Ishikawa (cell line): ENCODE results near the gene BBS9.

Source experiments
- CEBPB ChIP-seq: IDR thresholded peaks from 2 replicates; pipeline ENCODE4 v1.6.1; 2012
- CREB1 ChIP-seq: IDR thresholded peaks from 2 replicates; pipeline ENCODE4 v1.6.1; 2012; ENCODE audit warnings: low read depth
- EGR1 ChIP-seq: IDR thresholded peaks from 2 replicates; pipeline ENCODE4 v1.6.1; 2012
- EP300 ChIP-seq: IDR thresholded peaks from 2 replicates; pipeline ENCODE4 v1.6.1; 2012; ENCODE audit warnings: borderline replicate concordance
- FOXM1 ChIP-seq: IDR thresholded peaks from 2 replicates; pipeline ENCODE4 v1.6.1; 2012; ENCODE audit warnings: low read depth, borderline replicate concordance
- NFIC ChIP-seq: IDR thresholded peaks from 2 replicates; pipeline ENCODE4 v1.6.1; 2012
- RAD21 ChIP-seq: IDR thresholded peaks from 2 replicates; pipeline ENCODE4 v1.6.1; 2012; ENCODE audit warnings: low read depth
- TAF1 ChIP-seq: IDR thresholded peaks from 2 replicates; pipeline ENCODE4 v1.6.1; 2012; ENCODE audit warnings: low read depth, mild to moderate bottlenecking
- TCF12 ChIP-seq: IDR thresholded peaks from 2 replicates; pipeline ENCODE4 v1.6.1; 2012; ENCODE audit warnings: low read depth
- TEAD4 ChIP-seq: IDR thresholded peaks from 2 replicates; pipeline ENCODE4 v1.6.1; 2012
- YY1 ChIP-seq: IDR thresholded peaks from 2 replicates; pipeline ENCODE4 v1.6.1; 2012; ENCODE audit warnings: low read depth
- ZBTB7A ChIP-seq: IDR thresholded peaks from 2 replicates; pipeline ENCODE4 v1.6.1; 2012; ENCODE audit warnings: low read depth
- TF ChIP-seq, protein P1 (sequence below): IDR thresholded peaks from 2 replicates; pipeline ENCODE4 v1.6.1; 2012
- TF ChIP-seq, protein P2 (sequence below): IDR thresholded peaks from 2 replicates; pipeline ENCODE4 v1.6.1; 2012
- TF ChIP-seq, protein P3 (sequence below): IDR thresholded peaks from 2 replicates; pipeline ENCODE4 v1.6.1; 2012; ENCODE audit warnings: low read depth, mild to moderate bottlenecking

BBS9 gene

DNA sequence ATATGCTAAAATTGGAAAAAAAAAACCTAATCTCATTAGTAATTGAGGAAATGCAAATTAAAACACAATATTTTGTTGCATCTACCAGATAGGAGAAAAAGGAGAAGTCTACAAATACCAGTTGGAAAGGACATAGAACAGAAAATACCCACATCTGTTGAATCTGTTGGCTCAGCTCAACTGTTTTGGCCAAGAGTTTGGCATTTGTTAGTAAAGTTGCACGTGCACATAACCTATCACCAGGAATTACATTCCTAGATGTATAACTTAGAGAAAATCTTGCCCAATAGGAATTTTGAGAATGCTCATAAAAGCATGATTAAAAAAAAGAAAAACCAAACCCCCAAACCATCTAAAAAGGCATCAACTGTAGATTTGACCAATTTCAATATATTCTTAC is 493.9 kb downstream of the BBS9 start:
- TF ChIP-seq EP300 (no peak), TEAD4 (no peak), CEBPB (no peak), YY1 (no peak)

DNA sequence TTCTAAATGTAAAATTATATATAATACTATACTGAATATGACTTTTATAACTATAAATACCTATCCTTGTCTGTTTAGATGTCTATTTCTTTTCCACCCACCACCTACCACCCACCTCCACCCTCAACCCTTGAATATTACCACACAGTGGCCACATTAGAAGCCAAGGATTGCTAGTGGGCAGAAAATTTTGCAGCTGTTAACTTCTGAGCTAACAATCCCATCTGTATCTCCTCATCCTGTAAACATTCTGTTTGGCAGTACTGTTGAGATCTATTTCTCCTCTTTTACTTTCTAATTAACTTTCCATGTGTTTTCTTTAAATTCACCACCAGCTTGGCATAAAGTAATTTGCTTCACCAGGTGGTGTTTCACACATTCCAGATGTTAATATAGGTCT is 494.9 kb downstream of the BBS9 start:
- no peak for TF ChIP-seq NFIC
- TF ChIP-seq TEAD4 = no peak
- TF ChIP-seq, protein P1, sequence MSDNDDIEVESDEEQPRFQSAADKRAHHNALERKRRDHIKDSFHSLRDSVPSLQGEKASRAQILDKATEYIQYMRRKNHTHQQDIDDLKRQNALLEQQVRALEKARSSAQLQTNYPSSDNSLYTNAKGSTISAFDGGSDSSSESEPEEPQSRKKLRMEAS = no peak
- TF ChIP-seq EGR1 = no peak
- no peak for TF ChIP-seq EP300
- TF ChIP-seq CREB1 = no peak
- TF ChIP-seq, protein P2, sequence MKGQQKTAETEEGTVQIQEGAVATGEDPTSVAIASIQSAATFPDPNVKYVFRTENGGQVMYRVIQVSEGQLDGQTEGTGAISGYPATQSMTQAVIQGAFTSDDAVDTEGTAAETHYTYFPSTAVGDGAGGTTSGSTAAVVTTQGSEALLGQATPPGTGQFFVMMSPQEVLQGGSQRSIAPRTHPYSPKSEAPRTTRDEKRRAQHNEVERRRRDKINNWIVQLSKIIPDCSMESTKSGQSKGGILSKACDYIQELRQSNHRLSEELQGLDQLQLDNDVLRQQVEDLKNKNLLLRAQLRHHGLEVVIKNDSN = no peak
- TF ChIP-seq, protein P3, sequence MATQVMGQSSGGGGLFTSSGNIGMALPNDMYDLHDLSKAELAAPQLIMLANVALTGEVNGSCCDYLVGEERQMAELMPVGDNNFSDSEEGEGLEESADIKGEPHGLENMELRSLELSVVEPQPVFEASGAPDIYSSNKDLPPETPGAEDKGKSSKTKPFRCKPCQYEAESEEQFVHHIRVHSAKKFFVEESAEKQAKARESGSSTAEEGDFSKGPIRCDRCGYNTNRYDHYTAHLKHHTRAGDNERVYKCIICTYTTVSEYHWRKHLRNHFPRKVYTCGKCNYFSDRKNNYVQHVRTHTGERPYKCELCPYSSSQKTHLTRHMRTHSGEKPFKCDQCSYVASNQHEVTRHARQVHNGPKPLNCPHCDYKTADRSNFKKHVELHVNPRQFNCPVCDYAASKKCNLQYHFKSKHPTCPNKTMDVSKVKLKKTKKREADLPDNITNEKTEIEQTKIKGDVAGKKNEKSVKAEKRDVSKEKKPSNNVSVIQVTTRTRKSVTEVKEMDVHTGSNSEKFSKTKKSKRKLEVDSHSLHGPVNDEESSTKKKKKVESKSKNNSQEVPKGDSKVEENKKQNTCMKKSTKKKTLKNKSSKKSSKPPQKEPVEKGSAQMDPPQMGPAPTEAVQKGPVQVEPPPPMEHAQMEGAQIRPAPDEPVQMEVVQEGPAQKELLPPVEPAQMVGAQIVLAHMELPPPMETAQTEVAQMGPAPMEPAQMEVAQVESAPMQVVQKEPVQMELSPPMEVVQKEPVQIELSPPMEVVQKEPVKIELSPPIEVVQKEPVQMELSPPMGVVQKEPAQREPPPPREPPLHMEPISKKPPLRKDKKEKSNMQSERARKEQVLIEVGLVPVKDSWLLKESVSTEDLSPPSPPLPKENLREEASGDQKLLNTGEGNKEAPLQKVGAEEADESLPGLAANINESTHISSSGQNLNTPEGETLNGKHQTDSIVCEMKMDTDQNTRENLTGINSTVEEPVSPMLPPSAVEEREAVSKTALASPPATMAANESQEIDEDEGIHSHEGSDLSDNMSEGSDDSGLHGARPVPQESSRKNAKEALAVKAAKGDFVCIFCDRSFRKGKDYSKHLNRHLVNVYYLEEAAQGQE = no peak
- TF ChIP-seq YY1 = no peak
- no peak for TF ChIP-seq TCF12
- TF ChIP-seq ZBTB7A = no peak
- no peak for TF ChIP-seq FOXM1
- TF ChIP-seq RAD21 = no peak
- no peak for TF ChIP-seq TAF1

DNA sequence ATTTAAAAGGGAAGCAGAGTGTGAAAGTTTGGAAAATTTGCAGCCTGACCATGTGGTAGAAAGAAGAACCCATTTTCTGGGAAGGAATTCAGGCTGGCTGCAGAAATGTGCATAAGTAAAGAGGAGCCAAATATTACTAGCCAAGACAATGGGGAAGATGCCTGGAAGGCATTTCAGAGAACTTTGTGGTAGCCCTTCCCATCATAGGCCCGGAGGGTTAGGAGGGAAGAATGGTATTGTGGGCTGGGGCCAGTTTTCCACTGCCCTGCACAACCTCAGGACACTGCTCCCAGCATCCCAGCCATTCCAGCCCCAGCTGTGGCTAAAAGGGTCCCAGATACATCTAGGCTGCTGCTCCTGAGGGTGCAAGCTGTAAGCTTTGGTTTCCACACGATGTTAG is 497.5 kb downstream of the BBS9 start:
- TF ChIP-seq, protein P3 = no peak
- TF ChIP-seq RAD21 = no peak
- TF ChIP-seq FOXM1 = no peak
- no peak for TF ChIP-seq EGR1
- no peak for TF ChIP-seq EP300
- TF ChIP-seq CEBPB = no peak
- no peak for TF ChIP-seq TEAD4
- TF ChIP-seq, protein P1 = no peak
- no peak for TF ChIP-seq NFIC
- no peak for TF ChIP-seq YY1
- TF ChIP-seq, protein P2 = no peak
- no peak for TF ChIP-seq CREB1
- no peak for TF ChIP-seq TCF12

DNA sequence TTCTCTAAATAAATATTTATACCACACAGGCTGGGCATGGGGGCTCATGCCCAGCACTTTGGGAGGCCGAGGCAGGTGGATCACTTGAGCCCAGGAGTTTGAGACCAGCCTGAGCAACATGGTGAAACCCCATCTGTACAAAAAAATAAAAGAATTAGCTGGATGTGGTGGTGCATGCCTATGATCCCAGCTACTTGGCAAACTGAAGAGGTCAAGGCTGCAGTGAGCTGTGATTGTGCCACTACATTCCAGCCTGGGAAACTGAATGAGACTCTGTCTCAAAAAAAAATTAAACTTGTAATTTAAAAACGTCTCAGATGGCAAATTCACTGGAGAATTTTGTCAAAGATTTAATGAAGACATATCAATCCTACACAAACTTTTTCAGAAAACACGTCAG is 498.4 kb downstream of the BBS9 start:
- TF ChIP-seq EGR1 (no peak), TAF1 (no peak), RAD21 (no peak), CEBPB (no peak), FOXM1 (no peak), TEAD4 (no peak), TCF12 (no peak)
- TF ChIP-seq, protein P2 = no peak

DNA sequence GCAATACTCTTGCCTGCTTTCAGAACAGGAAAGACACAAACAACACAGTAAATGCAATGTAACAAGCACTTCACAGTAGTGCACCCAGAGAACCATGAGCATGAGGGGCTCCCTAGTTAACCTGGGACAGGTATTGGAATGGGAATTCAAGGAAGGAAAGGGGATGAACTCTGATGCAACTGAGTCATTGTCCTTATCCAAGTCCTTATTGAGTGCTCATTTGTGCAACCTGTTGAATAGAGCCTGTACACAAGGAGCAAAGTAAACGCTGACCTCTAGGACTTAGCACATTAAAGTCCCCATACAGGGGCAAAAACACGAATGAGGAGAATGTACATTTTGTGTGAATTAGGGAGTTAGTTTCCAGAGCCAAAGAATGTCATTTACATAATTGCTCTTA is 499.5 kb downstream of the BBS9 start:
- TF ChIP-seq CREB1 (no peak), EP300 (no peak), FOXM1 (no peak)

DNA sequence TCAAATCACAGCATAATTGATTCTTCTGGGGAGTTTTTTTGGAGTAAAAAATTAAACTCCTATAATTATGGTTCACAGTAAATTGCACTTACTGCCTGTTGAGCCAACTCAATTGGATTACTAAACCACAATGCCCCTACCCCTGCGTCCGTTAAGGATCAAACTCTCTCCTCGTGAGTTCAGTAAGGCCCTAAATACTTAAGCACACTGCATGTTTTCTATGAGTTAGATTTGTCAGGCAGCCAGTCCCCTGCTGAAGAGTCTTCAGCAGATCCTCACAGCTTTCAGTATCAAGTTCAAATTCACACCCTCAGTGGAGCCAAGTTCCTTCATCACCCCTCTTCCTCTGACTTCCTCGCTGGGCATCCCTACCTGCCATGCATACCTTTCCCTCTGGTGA is 501.0 kb downstream of the BBS9 start:
- TF ChIP-seq FOXM1 (no peak), YY1 (no peak), EP300 (no peak), NFIC (no peak), EGR1 (no peak), RAD21 (no peak), TEAD4 (no peak), TAF1 (no peak)
